Measurements from ENCODE around the gene GNB1.

- TF ChIP-seq CTCF (IDR thresholded peaks at IDR 0.05) = no peak
- TF ChIP-seq POLR2A (IDR thresholded peaks at IDR 0.05) = no peak
Measured at GRCh38 chr1:1875932-1876331, 15.0 kb downstream of the GNB1 start.

Data from testis (tissue), 2 donors.